COLO668 (cell line): ENCODE data around the gene ATG16L2.
A peak's percentile ranks its signal among the peaks of the same experiment; 100 is the strongest.
"Not testable (repeated sequence)": the region's sequence is repeated elsewhere in the genome, so short reads cannot be mapped to it uniquely, and the experiment has no call there.

ENCODE experiments used
- DNase-seq: peaks from one replicate; lab custom pipeline; 2025; ENCODE audit not compliant: unreplicated experiment; lab: John Stamatoyannopoulos, UW

ATG16L2 gene

GRCh38 chr11:72799441-72799840 lies 14.8 kb upstream of the ATG16L2 start:
- no peak for DNase-seq

- no peak for DNase-seq
Measured at GRCh38 chr11:72802822-72803221, 11.4 kb upstream of the ATG16L2 start.

- DNase-seq, result no peak
Measured at GRCh38 chr11:72805216-72805615, 9.0 kb upstream of the ATG16L2 start.

GRCh38 chr11:72806378-72806777 lies 7.8 kb upstream of the ATG16L2 start:
- not testable (repeated sequence) for DNase-seq

GRCh38 chr11:72807021-72807693 lies 7.1 kb upstream of the ATG16L2 start:
- DNase-seq, result no peak

GRCh38 chr11:72807792-72808191 lies 6.4 kb upstream of the ATG16L2 start:
- no peak for DNase-seq

GRCh38 chr11:72808331-72808798 lies 5.8 kb upstream of the ATG16L2 start:
- no peak for DNase-seq

GRCh38 chr11:72811686-72812085 lies 2.5 kb upstream of the ATG16L2 start:
- not testable (repeated sequence) for DNase-seq

GRCh38 chr11:72812604-72812966 lies 1.6 kb upstream of the ATG16L2 start:
- peak; percentile 46 for DNase-seq

- DNase-seq, result peak; percentile 55
Measured at GRCh38 chr11:72812967-72813739, 1.1 kb upstream of the ATG16L2 start.

- DNase-seq, result peak; percentile 87
Measured at GRCh38 chr11:72813740-72814285, 398 bp upstream of the ATG16L2 start.

GRCh38 chr11:72815110-72815618 lies 953 bp downstream of the ATG16L2 start:
- DNase-seq, result peak; percentile 65

GRCh38 chr11:72816404-72816990 lies 2.3 kb downstream of the ATG16L2 start:
- no peak for DNase-seq

- no peak for DNase-seq
Measured at GRCh38 chr11:72817966-72818365, 3.8 kb downstream of the ATG16L2 start.

- no peak for DNase-seq
Measured at GRCh38 chr11:72818971-72819370, 4.8 kb downstream of the ATG16L2 start.

GRCh38 chr11:72820439-72821139 lies 6.4 kb downstream of the ATG16L2 start:
- no peak for DNase-seq

- DNase-seq, result peak; percentile 57
Measured at GRCh38 chr11:72821221-72821919, 7.2 kb downstream of the ATG16L2 start.

GRCh38 chr11:72821920-72822799 lies 7.9 kb downstream of the ATG16L2 start:
- peak; percentile 91 for DNase-seq

GRCh38 chr11:72823105-72823804 lies 9.0 kb downstream of the ATG16L2 start:
- DNase-seq, result no peak
